NCI-H2081 (cell line): Measurements from ENCODE around the gene OPCML.

Experiments
- DNase-seq, 2 experiments: peaks; one replicate each; lab custom pipeline; 2025; lab: John Stamatoyannopoulos, UW

OPCML gene

DNA sequence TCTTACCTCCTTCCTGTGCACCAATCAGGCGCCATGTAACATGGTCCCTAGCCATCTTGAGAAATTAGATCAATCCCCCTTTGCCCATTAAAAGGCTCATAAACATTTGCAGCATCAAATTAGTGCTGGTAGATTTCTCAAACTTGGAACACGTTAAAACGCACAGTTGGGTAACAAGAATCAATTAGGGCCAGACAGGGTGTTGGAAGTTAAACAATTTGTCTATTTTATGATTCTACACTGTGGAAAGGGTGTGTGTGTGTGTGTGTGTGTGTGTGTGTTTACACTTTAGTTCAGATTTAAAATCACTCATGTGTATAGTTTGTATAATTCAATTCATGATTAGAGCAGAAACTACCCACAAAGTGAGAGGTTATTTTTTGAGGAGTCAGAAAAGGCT, 682.0 kb downstream of the OPCML start:
- DNase-seq = peak; percentile 10 to 61

- no peak for DNase-seq
These were observed 684.0 kb downstream of the OPCML start for GRCh38 chr11:132848336-132848735.

- no peak for DNase-seq
These were observed 686.2 kb downstream of the OPCML start for GRCh38 chr11:132846075-132846474.

DNA sequence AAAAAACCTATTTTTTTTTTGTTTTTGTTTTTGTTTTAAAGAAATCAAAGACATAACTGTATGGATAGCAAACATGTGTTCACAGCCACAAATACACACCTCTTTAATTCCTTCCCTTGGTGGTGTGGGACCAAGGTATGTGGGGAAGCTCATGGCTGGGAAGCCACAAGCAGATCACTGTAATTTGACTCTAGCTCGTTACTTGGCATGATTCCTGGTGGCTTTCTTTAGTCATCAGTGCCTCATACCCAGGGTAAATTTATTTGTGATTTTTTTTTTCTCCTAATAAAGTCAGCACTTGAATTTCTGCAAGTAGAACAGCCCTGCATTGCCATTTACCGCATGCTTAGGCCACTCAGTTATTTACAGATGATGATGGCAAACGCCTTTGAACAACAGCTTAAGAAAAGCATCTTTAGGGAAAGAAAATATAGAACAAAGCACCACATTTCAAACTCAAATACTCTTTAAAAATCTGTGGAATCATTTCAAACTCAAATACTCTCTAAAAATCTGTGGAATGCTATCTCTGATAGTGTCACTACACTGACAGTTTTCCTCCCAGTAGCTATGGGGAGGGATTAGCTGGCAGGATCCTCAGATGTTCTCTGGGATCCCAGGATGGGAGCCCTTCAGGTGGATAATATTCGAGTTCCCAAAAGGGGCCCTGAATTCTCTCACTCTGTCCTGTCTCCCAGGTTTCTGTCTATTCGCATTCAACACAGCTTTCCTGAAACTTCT, 687.2 kb downstream of the OPCML start:
- DNase-seq = peak in 1 of 2 experiments; percentile 15

GRCh38 chr11:132840660-132841059, 691.6 kb downstream of the OPCML start:
- no peak for DNase-seq

DNA sequence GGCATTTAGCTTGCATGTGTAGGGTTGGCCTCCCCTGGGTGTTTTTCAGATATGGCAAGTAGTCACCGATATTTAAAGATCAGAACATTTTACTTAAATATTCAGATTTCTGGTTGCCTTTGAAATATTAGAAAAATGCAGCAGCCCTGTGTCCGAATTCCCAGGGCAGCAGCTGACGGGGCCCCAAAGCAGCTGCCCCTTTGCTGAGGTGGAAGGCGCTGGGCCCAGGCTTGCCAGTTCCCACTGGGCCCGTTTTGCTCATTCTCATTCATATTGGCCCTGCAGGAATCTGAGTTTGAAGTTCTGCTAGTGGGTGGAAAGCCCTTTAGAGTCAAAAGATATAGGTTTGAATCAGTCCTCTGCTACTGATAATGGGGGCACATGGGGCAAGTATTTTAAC, 692.1 kb downstream of the OPCML start:
- DNase-seq = no peak

DNA sequence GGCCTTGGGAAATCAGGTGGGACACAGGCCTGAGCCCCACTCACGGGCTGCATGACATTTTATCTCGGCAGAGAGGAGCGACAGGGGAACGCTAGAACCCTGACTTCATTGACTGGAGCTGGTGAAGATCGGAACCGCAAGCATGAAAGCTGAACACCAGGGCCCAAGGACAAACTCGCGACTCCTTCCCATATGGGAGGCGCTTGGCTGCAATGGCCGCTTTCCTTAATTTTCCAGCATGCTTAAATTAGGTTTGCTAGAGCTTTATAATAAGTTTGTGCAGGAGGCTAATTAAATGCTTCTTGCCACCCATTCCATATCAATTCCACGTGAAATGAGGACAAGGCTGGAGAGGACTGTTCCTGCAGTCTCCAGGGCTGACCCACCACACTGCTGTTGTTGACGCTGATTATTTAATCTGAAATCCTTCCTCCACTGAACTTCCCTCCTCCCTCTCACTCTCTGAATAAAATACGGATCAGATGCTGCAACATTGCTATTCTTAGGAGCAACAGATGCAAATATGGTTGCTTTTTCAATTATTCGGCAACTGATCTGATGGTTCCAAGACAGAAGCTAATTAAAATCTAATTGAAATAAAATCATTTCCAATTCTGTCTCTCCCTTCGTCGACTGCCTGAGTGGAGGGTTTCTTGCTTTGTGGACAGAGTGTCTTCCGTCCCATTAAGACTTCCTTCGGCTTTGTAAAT, 692.9 kb downstream of the OPCML start:
- DNase-seq = no peak

- DNase-seq = no peak
These were observed 693.7 kb downstream of the OPCML start for GRCh38 chr11:132838627-132839026.

- no peak for DNase-seq
These were observed 701.0 kb downstream of the OPCML start for GRCh38 chr11:132831272-132831671.

DNA sequence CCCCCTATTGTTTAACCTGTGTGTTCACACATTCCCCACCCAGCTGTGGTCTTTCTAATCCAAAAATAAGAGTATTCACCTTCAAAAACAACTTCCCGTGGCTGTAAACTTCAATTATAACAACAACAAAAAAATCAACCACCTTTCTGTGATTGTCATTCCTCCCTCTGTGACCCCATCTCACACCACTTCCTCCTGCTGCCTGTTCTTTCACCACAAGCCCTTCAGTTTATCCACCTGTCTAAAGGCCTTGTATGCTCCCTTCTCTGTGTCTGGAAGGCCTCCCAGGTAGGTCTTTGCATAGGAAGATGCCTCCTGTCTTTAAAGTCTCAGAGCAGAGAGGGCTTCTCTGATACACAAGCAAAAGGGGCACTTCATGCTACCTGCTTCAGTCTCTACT, 707.7 kb downstream of the OPCML start:
- no peak for DNase-seq

- no peak for DNase-seq
These were observed 710.0 kb downstream of the OPCML start for GRCh38 chr11:132822276-132822675.

DNA sequence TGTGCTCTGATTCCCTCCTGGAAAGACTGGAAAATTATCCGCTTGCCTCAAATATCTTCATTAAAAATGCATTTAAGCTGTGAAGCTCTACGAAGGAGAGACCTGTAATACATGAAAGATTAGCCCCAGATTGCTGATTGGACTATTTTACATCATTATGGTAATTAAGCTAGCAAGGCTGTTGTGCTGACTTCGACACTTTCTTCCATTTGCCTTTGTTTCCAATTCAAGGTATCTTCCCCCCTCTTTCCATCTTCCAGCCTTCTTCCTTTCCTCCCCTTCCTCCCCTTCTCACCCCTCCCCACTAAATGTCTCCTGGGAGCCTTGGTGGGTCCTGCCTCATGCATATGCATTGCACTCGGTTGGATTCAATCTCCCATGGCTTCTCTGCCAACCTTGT, 710.8 kb downstream of the OPCML start:
- DNase-seq = no peak

- no peak for DNase-seq
These were observed 711.3 kb downstream of the OPCML start for GRCh38 chr11:132821014-132821413.

DNA sequence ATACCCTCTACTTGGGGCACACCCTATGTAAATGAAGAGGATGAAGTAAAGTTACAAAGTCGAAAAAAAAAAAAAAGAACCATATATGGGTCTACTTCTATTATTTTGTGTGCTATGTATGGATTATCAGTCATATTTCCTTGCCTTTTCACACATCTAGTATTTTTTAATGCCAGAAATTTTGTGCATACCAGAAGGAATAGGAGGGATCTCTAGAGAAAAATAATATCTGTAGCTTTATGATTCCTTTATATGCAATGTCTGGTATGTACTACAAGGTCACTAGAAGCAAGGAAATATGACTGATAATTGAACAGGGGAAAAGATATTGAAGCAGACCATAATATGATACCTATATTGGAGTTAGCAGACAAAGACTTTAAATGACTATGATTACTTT, 713.4 kb downstream of the OPCML start:
- DNase-seq = no peak

DNA sequence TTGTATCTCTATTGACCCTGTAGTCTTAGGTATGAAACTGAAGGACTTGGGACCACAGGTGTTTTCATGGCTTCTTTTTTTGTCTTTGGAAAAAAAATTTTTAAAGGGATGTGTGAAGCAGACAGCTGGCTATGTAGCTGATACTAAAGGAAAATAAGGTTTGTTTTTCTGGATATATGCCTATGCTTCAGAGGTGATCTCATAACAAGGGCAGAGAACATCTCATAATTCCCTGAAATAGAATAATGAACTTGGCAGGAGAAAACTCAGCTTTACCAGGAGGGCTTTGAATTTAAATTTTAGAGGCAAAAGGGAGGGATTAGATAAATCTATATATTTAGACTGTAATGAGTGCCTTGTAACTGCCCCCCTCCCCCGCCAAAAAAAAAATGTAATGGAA, 714.9 kb downstream of the OPCML start:
- DNase-seq = no peak

- no peak for DNase-seq
These were observed 717.9 kb downstream of the OPCML start for GRCh38 chr11:132814410-132814809.

DNA sequence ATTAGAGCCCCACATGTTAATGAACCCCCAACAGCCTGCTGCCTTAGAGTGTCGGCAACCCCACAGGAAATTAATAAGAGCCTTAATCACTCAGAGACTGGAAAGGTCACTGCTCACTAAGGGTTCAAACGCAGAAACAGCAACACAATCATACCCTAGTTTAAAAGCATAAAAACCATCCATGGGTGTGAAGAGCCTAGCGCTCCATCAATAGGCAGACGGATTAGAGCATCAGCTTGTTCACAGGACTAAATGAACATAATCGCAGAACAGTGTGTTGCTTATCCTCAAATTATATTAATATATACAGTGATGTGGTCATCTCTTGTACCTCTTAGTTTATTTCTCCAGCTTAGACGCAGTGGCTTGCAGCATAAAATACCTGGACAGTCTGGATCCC, 720.7 kb downstream of the OPCML start:
- DNase-seq = no peak

DNA sequence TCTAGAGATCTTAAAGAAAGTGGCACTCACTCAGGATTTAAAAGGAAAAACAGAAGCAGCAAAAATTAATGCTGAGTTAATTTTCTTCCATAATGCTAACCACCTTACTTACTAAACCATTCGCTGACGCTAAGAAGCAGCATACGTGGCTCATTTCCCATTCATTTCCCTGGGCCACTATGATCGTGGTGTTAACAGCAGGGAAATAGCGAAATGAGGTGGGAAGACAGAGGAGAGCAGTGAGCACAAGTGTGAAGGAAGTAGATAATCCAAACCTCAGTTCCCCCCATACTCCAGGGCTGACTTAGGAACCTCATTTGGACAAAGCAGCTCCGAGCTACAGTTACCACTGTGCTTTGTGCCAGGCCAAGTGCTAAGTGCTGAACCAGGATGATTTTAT, 723.2 kb downstream of the OPCML start:
- DNase-seq = no peak

GRCh38 chr11:132804258-132804657, 728.0 kb downstream of the OPCML start:
- no peak for DNase-seq

GRCh38 chr11:132803436-132803835, 728.9 kb downstream of the OPCML start:
- no peak for DNase-seq

DNA sequence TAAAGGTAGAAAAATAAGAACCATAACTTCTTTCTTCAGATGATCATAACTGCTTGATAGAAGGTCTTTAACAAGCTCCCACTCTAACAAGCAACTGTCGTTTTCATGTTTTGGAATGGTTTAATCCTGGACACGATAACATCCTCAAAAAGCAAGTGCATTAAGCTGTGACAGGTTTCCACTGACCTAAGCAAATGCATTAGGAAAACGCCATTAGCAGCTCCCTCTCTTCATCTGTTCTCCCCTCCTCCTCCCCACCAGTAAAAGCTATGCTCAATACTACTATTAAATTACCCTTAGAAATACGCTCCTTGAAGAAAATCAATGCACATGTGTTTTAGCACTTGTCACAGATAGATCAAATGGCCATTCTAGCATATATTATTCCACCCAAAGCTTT, 729.4 kb downstream of the OPCML start:
- DNase-seq = no peak

DNA sequence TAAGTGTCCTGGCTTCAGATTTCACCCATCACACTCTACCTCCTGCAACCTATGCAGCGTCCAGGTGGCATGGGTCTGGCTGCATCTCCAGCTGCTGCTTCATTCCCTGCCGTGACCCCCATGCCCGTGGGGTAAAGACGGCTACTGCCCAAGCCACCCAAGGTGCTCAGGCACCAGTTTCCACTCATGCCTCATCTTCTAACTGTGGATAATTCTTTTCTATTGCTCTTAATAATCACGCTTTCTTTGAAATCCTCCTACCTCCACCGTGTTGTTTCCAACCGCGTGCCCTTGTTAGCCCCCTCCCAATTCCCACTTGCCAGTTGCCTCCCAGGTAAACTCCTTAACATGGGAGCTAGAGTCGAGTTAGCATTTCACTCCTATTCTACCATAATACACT, 738.5 kb downstream of the OPCML start:
- DNase-seq = no peak

- no peak for DNase-seq
These were observed 739.8 kb downstream of the OPCML start for GRCh38 chr11:132792341-132793140.
